Gastrocnemius medialis (tissue), 4 donors: ENCODE data around the gene FBLN2. TPM values are rescaled to one million over a fixed set of nuclear protein-coding genes. Genes with fewer than 3 reads are reported as not detected.
"Not testable (repeated sequence)": the region's sequence is repeated elsewhere in the genome, so short reads cannot be mapped to it uniquely, and the experiment has no call there.

ENCODE experiments used
- ATAC-seq, 2 donors: fragments of 150-250 bp; one replicate each; pipeline ENCODE4 v1.9.1; 2016
- DNase-seq, 2 donors: peaks; one replicate each; pipeline ENCODE4 v3.0.0-alpha.2; 2019
- H3K27ac ChIP-seq, 4 donors: fragments of 200-600 bp; sonication (generic); 1 replicate in 1 of 4; 2 replicates in 3 of 4; pipeline ENCODE4 v1.5.1; 2016 to 2018; ENCODE audit warnings: mild to moderate bottlenecking in 2 of 4, moderate library complexity in 1 of 4
- H3K27me3 ChIP-seq, 3 donors: fragments of 200-600 bp; sonication (generic) in 2 of 3; 1 replicate in 1 of 3; 2 replicates in 2 of 3; pipeline versions ENCODE4 v1.5.1 to v1.6.0; 2016 to 2019; ENCODE audit warnings: mild to moderate bottlenecking in 1 of 3, moderate library complexity in 1 of 3
- H3K36me3 ChIP-seq, 2 donors: fragments of 200-600 bp; sonication (generic) in 1 of 2; one replicate each; pipeline ENCODE4 v1.5.1; 2017 to 2018
- H3K4me1 ChIP-seq, 2 donors: fragments of 200-600 bp; sonication (generic) in 1 of 2; one replicate each; pipeline ENCODE4 v1.5.1; 2016 to 2017; ENCODE audit warnings: mild to moderate bottlenecking in 2 of 2
- H3K4me3 ChIP-seq, 4 donors: fragments of 200-600 bp; sonication (generic) in 3 of 4; 1 replicate in 1 of 4; 2 replicates in 3 of 4; pipeline ENCODE4 v1.5.1; 2016 to 2019; ENCODE audit warnings: mild to moderate bottlenecking in 2 of 4
- H3K9me3 ChIP-seq, 3 donors: fragments of 200-600 bp; sonication (generic) in 2 of 3; 1 replicate in 1 of 3; 2 replicates in 2 of 3; pipeline ENCODE4 v1.5.1; 2016 to 2019
- CTCF ChIP-seq, 5 experiments: fragments of 450-650 bp in 3 of 5; fragments of 200-600 bp in 2 of 5; sonication (generic) in 2 of 5; IDR thresholded peaks in 4 of 5; conservative IDR thresholded peaks in 1 of 5; 1 replicate in 4 of 5; 2 replicates in 1 of 5; pipeline ENCODE4 v1.5.1; 2016 to 2019; ENCODE audit warnings: antibody characterized with exemption in 5 of 5, mild to moderate bottlenecking in 3 of 5, moderate library complexity in 3 of 5
- POLR2A ChIP-seq, 2 donors: fragments of 450-650 bp; IDR thresholded peaks; one replicate each; pipeline ENCODE4 v1.6.1; 2017; ENCODE audit warnings: antibody characterized with exemption in 2 of 2, mild to moderate bottlenecking in 2 of 2, moderate library complexity in 2 of 2
- in situ Hi-C, 4 donors: fragments of 200-750 bp; cut with MboI; loops; one replicate each; pipeline versions ENCODE4 v1.15.0 to v1.8.0; 2017; ENCODE audit warnings: low sequenced_read_pairs in 4 of 4
- intact Hi-C: fragments of 100-400 bp; cut with DNase I; formaldehyde crosslinking; loops from one replicate; pipeline ENCODE4 v1.15.1; 2023; ENCODE audit warnings: low total_unique reads
- total RNA-seq, 4 donors: library from RNA; depleted of rRNA; stranded (reverse); fragments of >200 nt; gene quantifications; one replicate each; pipeline versions ENCODE4 v1.1.0 to v1.2.3, GENCODE V29; 2016

The FBLN2 gene
- total RNA-seq: 10 to 100 TPM; 28.9 to 45.7 (median 34.0) TPM

- intact Hi-C loops: no loop called here
- peak; percentile 47 to 75 for TF ChIP-seq POLR2A (IDR thresholded peaks at IDR 0.05)
- TF ChIP-seq CTCF (IDR thresholded peaks at IDR 0.05 in 4 of 5, conservative IDR thresholded peaks at IDR 0.05 in 1 of 5): no peak
- H3K4me3 ChIP-seq: peak within 1 kb of the TSS; percentile 34 to 44 (median 38)
- H3K27me3 ChIP-seq: peaks cover 9 to 24% (median 12%) of the 10 kb centered on the region in 3 donors
- H3K4me1 ChIP-seq: no peaks in the 10 kb centered on the region
- DNase-seq (no peak), ATAC-seq (peak; percentile 22 to 59)
- no peaks in the 10 kb centered on the region for H3K9me3 ChIP-seq
- in situ Hi-C loops: no loop called here
- no peaks in the 10 kb centered on the region for H3K36me3 ChIP-seq
- peak within 1 kb of the TSS; percentile 65 to 69 (median 68) for H3K27ac ChIP-seq
These were observed at the start of gene FBLN2 for GRCh38 chr3:13548696-13549622. TSS of gene FBLN2 (plus strand) at chr3:13549125. CDS start at chr3:13570356, 21,231 bp downstream.

- H3K9me3 ChIP-seq, H3K4me3 ChIP-seq, H3K36me3 ChIP-seq, intact Hi-C loops, DNase-seq, H3K27me3 ChIP-seq, ATAC-seq, H3K27ac ChIP-seq: not testable (repeated sequence)
- H3K4me1 ChIP-seq: peaks cover 14 to 18% of the 10 kb centered on the region in 2 donors
- in situ Hi-C loops: loop anchor here (5.0 to 25.0 kb wide), 2 partner anchors 148 to 613 kb away; partner anchors contain the start of gene CHCHD4 (in 1 of the 4)
These were observed 49.7 kb upstream of the FBLN2 start for GRCh38 chr3:13499246-13499645.

- no peak overlapping the region for H3K4me3 ChIP-seq
- no peaks in the 10 kb centered on the region for H3K36me3 ChIP-seq
- H3K4me1 ChIP-seq: peaks cover 14% of the 10 kb centered on the region in 2 donors
- H3K27me3 ChIP-seq: no peaks in the 10 kb centered on the region
- no peak for DNase-seq
- H3K27ac ChIP-seq: no peak overlapping the region
- intact Hi-C loops: no loop called here
- in situ Hi-C loops: no loop called here
- no peak for ATAC-seq
- H3K9me3 ChIP-seq: no peaks in the 10 kb centered on the region
- TF ChIP-seq CTCF (IDR thresholded peaks at IDR 0.05 in 4 of 5, conservative IDR thresholded peaks at IDR 0.05 in 1 of 5): peak in 3 of 5 experiments; percentile 31 to 51 (median 37)
- no peak for TF ChIP-seq POLR2A (IDR thresholded peaks at IDR 0.05)
These were observed 48.6 kb upstream of the FBLN2 start for GRCh38 chr3:13500133-13500885.

- TF ChIP-seq POLR2A (IDR thresholded peaks at IDR 0.05) (no peak), CTCF (IDR thresholded peaks at IDR 0.05 in 4 of 5, conservative IDR thresholded peaks at IDR 0.05 in 1 of 5) (no peak)
- ATAC-seq (no peak), DNase-seq (no peak)
- in situ Hi-C loops: no loop called here
- intact Hi-C loops: no loop called here
- H3K4me3 ChIP-seq: no peak overlapping the region
- no peaks in the 10 kb centered on the region for H3K36me3 ChIP-seq
- H3K27ac ChIP-seq: no peak overlapping the region
- H3K9me3 ChIP-seq: no peaks in the 10 kb centered on the region
- no peaks in the 10 kb centered on the region for H3K27me3 ChIP-seq
- peaks cover 10% of the 10 kb centered on the region in 2 donors for H3K4me1 ChIP-seq
These were observed 47.9 kb upstream of the FBLN2 start for GRCh38 chr3:13501056-13501455.

GRCh38 chr3:13501521-13501920 lies 47.4 kb upstream of the FBLN2 start:
- no peak for ATAC-seq
- Histone ChIP-seq H3K27me3 (no peaks in the 10 kb centered on the region), H3K27ac (no peak overlapping the region), H3K36me3 (no peaks in the 10 kb centered on the region), H3K9me3 (no peaks in the 10 kb centered on the region), H3K4me1 (peaks cover 5 to 6% of the 10 kb centered on the region in 2 donors), H3K4me3 (no peak overlapping the region)
- in situ Hi-C loops (no loop called here), intact Hi-C loops (no loop called here)
- no peak for DNase-seq
- no peak for TF ChIP-seq CTCF (IDR thresholded peaks at IDR 0.05 in 4 of 5, conservative IDR thresholded peaks at IDR 0.05 in 1 of 5)
